ENCODE results near the gene ZNF672.
"Not testable (repeated sequence)": the region's sequence is repeated elsewhere in the genome, so short reads cannot be mapped to it uniquely, and the experiment has no call there.

ZNF672 gene

DNA sequence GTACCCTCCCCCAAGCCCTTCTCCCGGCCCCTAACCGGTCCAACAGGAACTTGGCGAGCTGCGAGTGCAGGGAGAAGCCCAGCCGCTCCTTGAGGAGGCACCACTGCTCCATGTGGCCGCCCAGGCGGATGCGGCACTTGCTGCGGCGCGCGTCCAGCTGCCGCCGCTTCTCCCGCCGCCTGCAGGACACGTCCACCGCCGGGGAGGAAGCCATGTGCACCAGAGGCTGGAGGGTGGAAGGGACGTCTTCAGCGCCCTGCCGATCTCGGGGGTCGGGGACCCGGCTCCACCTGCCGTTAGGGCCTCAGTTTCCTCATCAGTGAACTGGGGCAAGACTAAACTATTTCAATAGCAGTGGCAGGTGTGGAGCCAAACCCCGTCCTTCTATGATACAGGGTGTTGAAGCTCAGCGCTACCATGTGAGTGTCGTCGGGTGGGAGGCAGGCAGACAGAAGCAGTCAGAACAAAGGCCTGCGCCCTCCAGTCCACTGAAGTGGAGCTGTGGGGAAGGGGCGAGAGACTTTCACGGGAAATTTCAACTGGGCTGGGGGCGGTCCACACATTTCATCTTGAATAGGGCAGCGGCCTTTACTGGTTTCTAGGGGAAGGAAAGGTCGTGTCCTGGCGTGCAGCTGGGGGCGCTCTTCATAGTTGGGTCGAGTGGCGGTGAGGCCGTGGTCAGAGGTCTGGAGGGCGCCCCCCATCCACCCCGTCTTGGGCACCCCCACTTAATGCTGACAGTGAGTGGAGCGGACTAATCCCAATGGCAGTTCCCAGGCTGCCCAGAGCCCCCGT lies 20.3 kb downstream of the ZNF672 start:
- DNase-seq = peak; percentile 55

DNA sequence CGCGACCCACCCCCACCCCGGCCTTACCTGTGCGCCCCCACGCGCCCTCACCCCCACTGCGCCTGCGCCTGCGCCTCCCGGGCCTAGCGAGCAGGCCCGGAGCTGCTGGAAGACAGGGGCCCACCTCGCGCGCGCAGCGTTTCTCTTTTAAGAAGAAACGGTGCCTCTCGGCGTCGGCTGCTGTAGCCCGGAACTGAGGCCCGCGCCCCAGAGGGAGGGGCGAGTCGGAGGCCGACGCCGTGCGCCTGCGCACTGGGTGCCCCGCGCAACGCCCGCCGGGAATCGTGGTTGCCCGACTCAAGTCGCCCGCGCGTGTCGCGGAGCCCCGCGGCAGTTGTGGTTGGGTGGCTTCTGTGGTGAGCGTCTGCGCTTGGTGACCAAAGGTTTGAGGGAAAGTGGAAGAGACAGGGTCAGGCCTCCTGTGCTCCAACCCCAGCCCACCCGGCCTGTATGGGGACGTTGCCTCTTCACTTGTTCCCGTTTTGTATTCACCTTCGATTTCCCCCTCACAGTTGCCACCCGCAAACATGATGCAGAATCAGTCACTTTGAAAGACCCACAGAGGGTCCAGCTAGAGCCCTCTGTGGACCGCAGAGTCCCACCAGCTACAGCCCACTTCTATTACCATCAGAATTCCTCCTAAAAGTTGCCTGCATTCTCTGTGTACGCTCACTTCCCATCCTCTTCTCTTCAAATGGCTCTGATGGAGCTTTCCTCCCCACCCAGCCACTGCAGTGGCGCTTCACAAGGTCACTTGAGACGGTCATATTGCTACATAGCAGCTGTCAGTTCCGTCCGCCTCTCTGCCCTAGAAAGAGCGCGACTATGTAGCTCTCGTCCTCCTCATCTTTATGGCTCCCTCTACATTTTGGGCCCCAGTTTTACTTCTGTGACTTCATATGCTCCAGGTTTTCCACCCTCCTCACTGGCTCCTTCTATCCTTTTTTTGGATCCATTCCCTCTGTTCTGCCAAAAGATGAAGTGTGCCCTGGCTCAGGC lies 21.2 kb downstream of the ZNF672 start, which contains the start of gene ZNF692:
Gene ZNF692, minus strand, starts transcription at position 195 of the 999 bp plus-strand sequence. CDS start 776 bp downstream, outside the sequence.
- peak; percentile 96 for DNase-seq

DNA sequence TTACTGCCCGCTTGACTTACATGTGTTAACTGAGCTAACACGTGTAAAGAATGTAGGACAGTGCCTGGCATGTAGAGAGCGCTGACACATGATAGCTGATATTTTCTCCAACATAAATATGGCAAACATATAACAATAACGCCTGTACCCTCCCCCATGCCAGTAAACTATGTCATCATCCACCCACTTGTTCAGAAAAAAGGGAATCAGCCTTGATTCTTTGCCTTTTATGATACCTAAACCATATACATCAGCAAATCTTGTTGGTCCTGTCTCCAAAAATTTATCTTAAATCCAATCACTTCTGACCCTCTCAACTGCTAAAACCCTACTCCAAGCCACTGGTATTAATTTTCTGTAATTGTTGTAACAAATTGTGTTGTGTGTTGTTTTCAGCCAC lies 22.0 kb downstream of the ZNF672 start:
- no peak for DNase-seq

DNA sequence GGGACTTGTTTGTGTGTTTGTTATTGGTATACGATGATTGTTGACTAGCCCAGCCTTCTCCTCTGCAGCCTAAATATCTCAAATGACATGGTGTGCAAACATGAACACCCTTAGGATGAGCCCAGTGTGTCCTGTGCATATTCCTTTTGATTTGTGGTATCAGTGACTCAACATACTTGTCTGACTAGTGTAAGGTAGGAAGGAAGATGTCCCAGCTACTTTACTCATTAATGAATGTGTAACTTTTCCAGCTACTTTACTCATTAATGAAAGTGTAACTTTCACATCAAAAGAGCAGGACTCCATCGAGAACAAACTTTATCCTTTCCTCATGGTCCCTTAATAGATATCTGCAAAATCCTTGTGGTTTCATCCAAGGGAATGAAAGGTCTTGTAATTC lies 23.6 kb downstream of the ZNF672 start:
- no peak for DNase-seq

DNA sequence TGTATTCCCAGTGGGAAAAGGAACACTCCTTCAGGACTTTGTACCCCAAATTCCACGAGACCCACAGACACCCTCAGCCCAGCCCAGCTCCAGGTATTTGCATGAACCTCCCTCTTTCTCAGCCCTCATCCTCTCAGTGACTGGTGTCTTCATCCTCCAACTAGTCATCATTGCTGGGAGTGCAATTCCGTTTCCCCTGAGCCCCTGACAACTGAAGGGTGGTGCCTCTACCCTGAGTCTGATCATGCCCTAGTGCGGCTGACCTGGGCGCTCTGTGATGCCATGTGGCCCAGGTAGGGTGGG lies 24.6 kb downstream of the ZNF672 start:
- no peak for DNase-seq

DNA sequence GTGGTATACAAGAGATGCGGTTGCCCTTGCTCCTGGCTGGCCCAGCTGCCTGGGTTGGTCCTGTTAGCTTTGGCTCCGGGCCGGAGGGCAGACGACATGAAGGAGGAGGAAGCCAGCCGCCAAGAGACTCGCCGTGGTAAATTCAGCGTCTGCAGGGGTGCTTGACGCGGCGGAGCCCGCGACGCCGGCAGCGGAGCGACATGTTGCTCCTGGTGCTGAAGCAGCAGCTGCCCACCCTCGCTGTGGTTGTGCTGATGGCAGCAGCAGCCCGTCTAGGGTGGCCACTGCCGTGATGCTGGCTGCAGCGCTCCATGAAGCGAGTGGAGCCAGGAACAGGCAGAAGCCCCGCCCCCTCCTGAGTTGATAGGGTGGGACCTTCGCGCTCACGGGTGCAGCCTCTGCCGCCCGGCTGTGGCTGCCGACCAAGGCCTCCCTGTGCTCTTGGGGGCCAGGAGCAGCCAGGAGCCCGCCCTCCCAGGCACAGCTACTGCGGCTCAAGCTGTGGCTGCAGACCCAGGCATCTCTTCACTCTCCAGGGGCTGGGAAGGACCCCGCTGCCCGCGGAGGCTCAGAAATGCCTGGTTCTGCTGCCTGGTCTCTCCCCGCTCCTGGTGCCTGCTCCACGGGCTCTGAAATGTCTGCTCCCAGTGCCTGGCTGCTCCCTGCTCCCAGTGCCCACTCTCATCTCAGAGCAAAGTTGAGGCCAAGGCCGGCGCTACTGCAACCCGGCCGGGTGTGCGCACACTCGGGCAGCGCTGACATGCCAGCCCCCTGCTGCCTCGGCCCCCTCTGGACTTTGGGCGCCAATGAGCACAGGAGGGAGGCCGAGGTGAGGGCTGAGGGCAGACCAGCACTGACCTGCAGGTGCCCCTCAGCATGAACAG lies 25.2 kb downstream of the ZNF672 start:
- peak; percentile 74 for DNase-seq

DNA sequence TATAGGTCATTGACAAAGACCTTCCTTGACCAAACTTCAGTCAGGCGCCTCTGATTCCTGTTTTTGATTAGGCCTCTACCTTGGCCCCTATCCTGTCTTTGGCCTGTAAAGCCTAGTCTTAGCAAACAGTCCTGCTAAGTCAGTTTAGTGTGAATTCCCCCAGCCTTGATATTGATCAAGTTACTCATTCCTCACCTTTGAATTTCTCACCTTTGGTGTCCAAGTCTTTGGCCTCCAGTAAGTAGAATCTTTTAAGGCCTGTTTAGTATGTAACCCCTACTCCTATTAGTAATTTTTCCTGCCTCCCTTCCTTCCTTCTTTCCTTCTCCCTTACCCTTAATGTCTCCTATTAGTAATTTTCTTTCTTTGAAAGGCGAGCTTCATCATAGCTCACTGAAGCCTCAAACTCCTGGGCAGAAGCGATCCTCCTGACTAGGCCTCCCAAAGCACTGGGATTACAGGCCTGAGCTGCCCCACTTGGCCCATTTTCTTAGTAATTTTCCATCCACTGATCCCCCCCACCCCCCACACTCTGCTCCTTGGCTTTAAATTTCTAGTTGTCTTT lies 33.9 kb downstream of the ZNF672 start:
- no peak for DNase-seq

DNA sequence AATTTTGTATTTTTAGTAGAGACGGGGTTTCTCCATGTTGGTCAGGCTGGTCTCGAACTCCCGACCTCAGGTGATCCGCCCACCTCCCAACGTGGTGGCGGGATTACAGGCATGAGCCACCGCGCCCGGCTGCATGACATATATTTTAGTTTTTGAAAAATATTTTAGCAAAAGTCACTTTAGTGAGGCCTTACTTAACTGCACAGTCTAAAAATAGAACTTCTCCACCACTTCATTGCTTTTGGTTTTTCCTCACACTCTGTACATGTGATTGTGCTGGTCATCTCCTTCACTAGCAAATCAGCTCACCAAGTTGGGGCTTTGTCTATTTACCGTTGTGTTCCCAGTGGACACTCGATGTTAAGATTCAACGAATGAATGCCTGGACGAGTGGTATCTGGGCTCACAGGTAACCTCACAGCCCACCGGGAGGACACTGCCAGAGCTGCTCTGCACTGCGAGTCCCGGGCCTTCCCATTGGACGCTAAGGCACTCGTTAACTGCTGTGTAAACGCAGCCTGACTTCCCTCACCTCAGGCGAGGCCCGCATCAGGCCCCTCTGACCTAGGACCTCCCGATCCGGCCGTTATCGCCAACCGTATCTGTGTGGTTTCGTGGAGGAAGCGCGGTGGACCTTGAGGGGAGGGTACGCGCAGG lies 34.9 kb downstream of the ZNF672 start:
- peak; percentile 62 for DNase-seq

DNA sequence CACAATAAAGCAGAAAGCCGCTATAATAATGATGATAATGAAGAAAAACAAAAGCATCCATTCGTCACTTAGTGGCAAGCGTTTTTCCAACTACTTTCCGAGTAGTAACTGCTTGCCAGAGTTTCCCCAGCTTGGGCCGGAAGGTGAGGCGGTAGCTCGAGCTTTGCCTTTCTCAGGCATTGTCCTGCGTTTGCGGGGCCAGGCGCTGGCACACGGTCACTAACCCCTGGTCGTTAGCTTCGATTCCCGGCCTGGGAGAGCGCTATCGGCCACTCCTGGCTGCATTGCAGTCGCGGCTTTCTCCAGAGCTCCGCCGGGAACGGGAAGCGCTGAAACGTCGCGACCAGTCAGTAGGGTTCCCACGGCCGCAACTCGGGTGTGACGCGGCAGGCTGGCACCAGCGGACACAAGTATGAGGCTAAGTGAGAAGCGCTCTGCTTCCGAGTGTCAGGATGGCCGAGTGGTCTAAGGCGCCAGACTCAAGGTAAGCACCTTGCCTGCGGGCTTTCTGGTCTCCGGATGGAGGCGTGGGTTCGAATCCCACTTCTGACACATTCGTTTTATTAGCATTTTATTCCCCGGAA lies 35.5 kb downstream of the ZNF672 start:
- peak; percentile 97 for DNase-seq

DNA sequence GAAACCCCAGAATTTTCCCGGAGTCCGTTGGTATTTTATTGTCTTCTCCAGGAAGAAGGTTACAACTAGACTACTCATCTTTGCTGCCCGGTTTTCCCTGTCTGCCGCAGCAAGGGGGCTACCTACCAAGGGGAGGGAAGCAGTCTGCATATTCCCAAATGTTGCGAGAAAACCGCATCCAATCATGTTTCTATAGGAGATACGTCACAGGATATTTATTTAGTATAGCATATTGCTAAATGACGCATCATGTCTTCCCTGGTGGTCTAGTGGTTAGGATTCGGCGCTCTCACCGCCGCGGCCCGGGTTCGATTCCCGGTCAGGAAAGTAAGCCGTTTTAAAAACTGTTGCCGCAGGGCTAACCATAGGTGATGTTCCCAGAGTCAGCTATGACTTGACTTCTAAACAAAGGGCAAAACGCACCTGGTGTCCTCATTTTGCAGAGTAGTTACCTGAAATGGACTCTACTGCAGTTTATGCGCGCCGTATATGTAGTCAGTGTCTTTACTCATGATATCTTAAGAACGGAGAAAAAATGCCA lies 36.0 kb downstream of the ZNF672 start:
- DNase-seq = peak; percentile 82

DNA sequence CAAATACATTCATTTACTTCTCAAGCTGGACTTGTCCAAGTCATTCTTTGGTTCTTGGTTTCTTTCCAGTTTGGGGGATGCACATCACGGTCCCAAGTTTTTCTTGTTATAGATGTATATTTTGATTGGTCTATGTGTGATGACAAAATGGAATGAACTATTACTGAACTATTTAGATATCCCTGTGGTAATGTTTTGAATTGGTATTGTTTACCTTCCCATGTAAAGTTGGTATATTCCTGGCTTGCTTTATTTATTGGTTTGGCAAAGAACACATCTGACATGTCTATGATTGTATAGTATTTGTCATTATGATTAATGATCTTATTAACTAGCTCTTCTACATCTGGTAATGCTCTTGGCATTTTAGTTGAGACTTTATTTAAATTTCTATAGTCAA lies 43.2 kb downstream of the ZNF672 start:
- DNase-seq = no peak

DNA sequence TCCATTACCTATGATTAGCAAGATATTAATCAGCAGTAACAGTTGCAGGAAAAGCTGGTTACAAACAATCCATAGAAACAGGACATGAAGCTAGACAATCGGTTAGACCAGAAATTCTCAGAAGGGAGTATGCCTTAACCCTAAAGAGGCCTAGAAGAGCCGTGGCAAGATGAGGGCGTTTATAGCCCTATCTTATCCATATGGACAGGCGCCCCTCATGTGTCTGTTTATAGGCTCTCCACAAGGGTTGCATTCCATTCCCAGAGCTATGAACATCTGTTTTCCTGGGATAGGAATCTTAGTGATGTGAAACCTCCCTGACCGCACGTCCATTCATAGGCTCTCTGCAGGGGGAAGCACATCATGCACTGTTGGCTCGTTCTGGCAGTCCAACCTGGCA lies 44.4 kb downstream of the ZNF672 start:
- not testable (repeated sequence) for DNase-seq

DNA sequence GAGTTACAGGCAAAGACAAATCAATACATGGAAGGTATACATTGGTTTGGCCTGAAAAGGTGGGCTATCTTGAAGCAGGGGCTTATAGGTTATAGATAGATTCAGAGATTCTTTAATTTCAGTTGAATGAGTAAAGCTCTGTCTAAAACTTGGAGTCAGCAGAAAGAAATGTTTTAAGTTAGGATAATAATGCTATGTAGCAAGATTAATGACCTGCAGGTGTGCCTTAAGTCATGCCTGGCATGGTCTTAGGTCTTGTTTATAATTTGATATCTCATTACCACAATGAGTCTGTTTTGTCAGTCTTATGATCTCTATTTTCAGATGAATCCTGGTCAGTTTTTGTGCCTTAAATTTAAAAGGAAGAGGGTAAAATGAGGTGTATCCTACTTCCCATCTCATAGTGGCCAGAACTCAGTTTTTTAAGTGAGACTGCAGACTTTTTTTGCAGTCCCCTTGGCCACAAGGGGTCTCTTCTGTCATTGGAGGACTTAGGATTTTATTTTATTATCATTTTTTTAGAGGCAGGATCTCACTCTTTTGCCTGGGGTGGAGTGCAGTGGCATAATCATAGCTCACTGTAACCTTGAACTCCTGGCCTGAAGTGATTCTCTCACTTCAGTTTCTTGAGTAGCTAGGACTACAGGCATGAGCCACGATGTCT lies 46.7 kb downstream of the ZNF672 start:
- DNase-seq = no peak

DNA sequence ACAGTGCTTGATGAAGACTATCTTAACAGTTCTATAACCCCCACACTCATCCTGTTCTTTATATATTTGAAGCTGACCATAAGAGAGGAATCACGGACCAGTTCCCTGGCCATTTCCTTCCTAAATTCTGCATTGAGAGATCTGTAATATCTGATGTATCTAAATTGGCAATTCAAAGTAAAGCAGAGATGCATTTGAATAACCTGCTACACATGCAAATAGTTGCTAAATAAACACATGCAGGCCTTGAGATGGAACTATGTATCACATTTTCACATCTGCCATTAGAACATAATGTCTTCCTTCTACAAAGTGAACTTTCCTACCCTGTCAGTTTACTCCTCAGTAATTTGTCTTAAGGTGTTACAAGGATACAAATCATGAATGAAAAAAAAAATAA lies 47.6 kb downstream of the ZNF672 start:
- DNase-seq = no peak

DNA sequence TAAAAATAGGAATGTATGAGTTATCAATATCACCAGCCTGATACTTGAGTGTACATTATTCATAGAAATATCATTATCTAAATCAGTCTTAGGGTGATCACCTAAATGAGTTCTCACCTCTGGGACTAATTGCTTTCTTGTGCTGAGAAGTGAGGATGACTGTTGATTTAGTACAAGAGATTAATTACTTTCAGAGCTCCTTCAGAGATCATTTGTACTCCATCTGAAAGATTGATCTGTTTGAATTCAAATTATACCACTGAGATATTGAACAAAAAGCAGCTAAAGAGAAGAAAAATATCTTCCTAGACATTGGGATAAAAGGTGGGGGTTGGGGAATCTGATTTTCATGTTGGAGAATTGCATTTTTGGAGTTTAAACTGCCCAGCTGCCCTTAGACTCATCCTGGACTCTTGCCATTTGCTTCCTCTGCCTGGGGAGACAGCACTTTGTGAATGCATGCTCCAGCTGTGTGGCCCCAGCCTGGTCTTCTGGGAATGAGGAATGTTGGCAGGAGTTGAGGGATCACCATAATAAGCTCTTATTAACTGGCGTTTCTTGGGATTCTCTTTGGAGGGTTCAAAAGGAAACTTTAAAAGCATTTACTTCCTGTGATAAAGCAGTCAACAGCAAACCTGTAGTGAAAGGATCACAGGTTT lies 48.3 kb downstream of the ZNF672 start:
- no peak for DNase-seq

DNA sequence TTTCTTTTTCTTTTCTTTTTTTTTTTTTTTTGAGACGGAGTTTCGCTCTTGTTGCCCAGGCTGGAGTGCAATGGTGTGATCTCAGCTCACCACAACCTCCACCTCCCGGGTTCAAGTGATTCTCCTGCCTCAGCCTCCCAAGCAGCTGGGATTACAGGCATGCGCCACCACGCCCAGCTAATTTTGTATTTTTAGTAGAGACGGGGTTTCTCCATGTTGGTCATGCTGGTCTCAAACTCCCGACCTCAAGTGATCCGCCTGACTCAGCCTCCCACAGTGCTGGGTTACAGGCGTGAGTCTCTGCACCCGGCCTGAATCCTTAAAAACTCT lies 51.9 kb downstream of the ZNF672 start:
- DNase-seq = not testable (repeated sequence)

DNA sequence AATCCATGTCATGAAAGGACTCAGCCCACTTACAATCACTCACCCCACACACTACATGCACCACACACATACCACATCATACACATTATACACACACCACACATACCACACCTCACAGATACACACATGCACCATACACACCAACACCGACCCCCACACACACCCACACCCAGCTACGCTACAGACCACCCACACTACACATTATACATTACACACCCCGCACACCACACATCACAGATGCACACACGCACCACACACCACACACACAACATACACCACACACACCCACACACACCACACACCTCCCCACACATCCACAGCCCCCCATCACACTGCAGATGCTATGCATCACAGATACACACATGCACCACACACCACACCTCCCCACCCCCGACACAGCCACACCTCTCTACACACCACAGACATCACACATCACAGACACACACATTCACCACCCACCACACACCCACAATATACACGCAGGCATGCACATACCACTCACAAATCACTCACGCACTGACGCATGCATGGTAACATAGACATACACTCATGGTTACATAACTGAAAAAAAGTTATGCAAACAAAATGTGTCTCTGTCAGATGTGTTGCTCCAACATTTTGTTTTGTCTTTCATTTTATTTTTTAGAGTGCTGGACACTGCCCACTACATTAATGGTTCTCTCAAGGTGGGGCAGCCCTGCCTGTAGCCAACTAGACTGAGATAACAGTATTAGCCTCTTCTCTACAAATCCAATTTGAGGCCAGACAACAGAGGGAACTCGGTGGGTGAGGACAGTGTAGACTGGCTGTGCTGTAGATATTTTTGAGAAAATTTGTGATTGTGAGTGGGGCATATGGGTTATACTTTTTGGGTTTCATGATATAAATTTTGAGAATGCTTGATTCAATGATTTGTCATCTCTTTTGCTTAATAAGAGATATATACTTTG lies 52.8 kb downstream of the ZNF672 start:
- DNase-seq = no peak

DNA sequence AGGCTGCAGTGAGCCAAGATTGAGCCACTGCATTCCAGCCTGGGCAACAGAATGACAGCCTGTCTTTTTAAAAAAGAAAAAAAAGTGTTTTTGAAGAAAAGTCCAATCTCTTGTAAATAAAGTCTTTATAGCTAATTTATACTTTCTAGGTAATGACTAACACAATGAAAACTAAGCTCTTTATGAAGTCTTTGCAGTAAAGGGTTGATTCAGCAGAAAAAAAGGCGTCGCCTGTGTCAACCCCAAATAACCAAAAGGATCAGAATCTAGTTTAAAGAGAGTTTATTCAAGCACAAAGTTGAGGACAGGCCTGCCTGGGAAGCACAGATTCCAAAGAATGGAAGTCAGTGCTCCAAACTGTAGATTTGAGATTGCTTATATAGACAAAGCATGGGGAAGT lies 53.7 kb downstream of the ZNF672 start:
- DNase-seq = no peak

DNA sequence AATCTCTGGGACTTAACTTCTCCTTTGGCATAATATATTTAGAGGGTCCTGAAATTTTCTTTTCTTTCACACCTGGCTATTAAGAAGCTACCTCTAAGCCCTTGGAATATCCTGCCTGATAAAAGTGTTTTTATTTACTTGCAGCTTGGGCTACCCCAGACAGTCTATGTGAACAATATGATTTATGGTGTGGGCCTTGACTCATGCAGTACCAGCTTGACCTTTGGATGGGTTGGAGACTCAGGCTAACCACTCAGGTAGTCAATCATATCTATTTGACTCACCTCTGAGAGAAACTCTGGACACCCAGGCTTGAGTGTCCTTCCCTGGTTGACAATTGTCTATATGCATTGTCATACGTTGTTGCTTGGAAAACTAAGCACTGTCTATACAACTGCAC lies 54.6 kb downstream of the ZNF672 start:
- DNase-seq = no peak
